ENCODE data around the gene NOPCHAP1. TPM values are rescaled to one million over a fixed set of nuclear protein-coding genes. Genes with fewer than 3 reads are reported as not detected.

The NOPCHAP1 gene
- polyA plus RNA-seq, 1 donor (not counting 4 experiments of a cell fraction or from before 2014, with no cell fraction given): 16.7 TPM

GRCh38 chr12:104939089-104939488 lies 47.0 kb upstream of the NOPCHAP1 start:
- H3K4me3 ChIP-seq (ENCODE audit: control insufficient read depth in 2 of 3, extremely low read depth in 1 of 3, insufficient read depth in 2 of 3, low read depth in 1 of 3, low read length in 3 of 3): no peak overlapping the region
- no peak for DNase-seq (ENCODE audit: low read depth, low spot score)
- no peaks in the 10 kb centered on the region for H3K27me3 ChIP-seq (ENCODE audit: control insufficient read depth, extremely low read depth, insufficient read depth, low read length)
- H3K9me1 ChIP-seq (ENCODE audit: control insufficient read depth, extremely low read depth, insufficient read depth, low read length): no peaks in the 10 kb centered on the region
- H3K4me1 ChIP-seq (ENCODE audit: control insufficient read depth, extremely low read depth, insufficient read depth, low read length): no peaks in the 10 kb centered on the region
- no peak overlapping the region for H3K9ac ChIP-seq (ENCODE audit: control insufficient read depth, extremely low read depth, insufficient read depth, low read length)
- no peaks in the 10 kb centered on the region for H3K36me3 ChIP-seq (ENCODE audit: control insufficient read depth in 2 of 2, extremely low read depth in 1 of 2, insufficient read depth in 2 of 2, low read length in 2 of 2)
- dilution Hi-C loops (cut with MboI; ENCODE audit: extremely low pct_ligation_motif_present, low sequenced_read_pairs): no loop called here
- no peak overlapping the region for H3K4me2 ChIP-seq (ENCODE audit: control insufficient read depth, extremely low read depth, insufficient read depth, low read depth, low read length)
- no peak overlapping the region for H2AFZ ChIP-seq (ENCODE audit: control insufficient read depth, low read length)
- no peaks in the 10 kb centered on the region for H3K79me2 ChIP-seq (ENCODE audit: control insufficient read depth, insufficient read depth, low read length)
- no peak for FAIRE-seq
- H3K27ac ChIP-seq (ENCODE audit: control insufficient read depth, insufficient read depth, low read length): no peak overlapping the region
- no peaks in the 10 kb centered on the region for H4K20me1 ChIP-seq (ENCODE audit: control insufficient read depth, extremely low read depth, insufficient read depth, low read length)
- no peaks in the 10 kb centered on the region for H3K9me3 ChIP-seq (ENCODE audit: control insufficient read depth, low read depth, low read length)
- no peak for TF ChIP-seq CTCF (optimal IDR thresholded peaks at IDR 0.05 in 1 of 3, IDR thresholded peaks at IDR 0.05 in 1 of 3, conservative IDR thresholded peaks at IDR 0.05 in 1 of 3; ENCODE audit: extremely low read depth in 1 of 3, insufficient read depth in 2 of 3, low read length in 3 of 3)
- TF ChIP-seq EZH2 (IDR thresholded peaks at IDR 0.05; ENCODE audit: low read length): no peak

- H2AFZ ChIP-seq (ENCODE audit: control insufficient read depth, low read length): no peak overlapping the region
- H3K9me3 ChIP-seq (ENCODE audit: control insufficient read depth, low read depth, low read length): no peaks in the 10 kb centered on the region
- no peak overlapping the region for H3K4me2 ChIP-seq (ENCODE audit: control insufficient read depth, extremely low read depth, insufficient read depth, low read depth, low read length)
- TF ChIP-seq CTCF (optimal IDR thresholded peaks at IDR 0.05 in 1 of 3, IDR thresholded peaks at IDR 0.05 in 1 of 3, conservative IDR thresholded peaks at IDR 0.05 in 1 of 3; ENCODE audit: extremely low read depth in 1 of 3, insufficient read depth in 2 of 3, low read length in 3 of 3): no peak
- no peak for TF ChIP-seq EZH2 (IDR thresholded peaks at IDR 0.05; ENCODE audit: low read length)
- no peak for DNase-seq (ENCODE audit: low read depth, low spot score)
- H3K4me3 ChIP-seq (ENCODE audit: control insufficient read depth in 2 of 3, extremely low read depth in 1 of 3, insufficient read depth in 2 of 3, low read depth in 1 of 3, low read length in 3 of 3): no peak overlapping the region
- H3K27me3 ChIP-seq (ENCODE audit: control insufficient read depth, extremely low read depth, insufficient read depth, low read length): no peaks in the 10 kb centered on the region
- H3K9me1 ChIP-seq (ENCODE audit: control insufficient read depth, extremely low read depth, insufficient read depth, low read length): no peaks in the 10 kb centered on the region
- no peaks in the 10 kb centered on the region for H3K4me1 ChIP-seq (ENCODE audit: control insufficient read depth, extremely low read depth, insufficient read depth, low read length)
- no peaks in the 10 kb centered on the region for H4K20me1 ChIP-seq (ENCODE audit: control insufficient read depth, extremely low read depth, insufficient read depth, low read length)
- dilution Hi-C loops (cut with MboI; ENCODE audit: extremely low pct_ligation_motif_present, low sequenced_read_pairs): no loop called here
- no peaks in the 10 kb centered on the region for H3K36me3 ChIP-seq (ENCODE audit: control insufficient read depth in 2 of 2, extremely low read depth in 1 of 2, insufficient read depth in 2 of 2, low read length in 2 of 2)
- H3K9ac ChIP-seq (ENCODE audit: control insufficient read depth, extremely low read depth, insufficient read depth, low read length): no peak overlapping the region
- FAIRE-seq: no peak
- H3K79me2 ChIP-seq (ENCODE audit: control insufficient read depth, insufficient read depth, low read length): no peaks in the 10 kb centered on the region
- H3K27ac ChIP-seq (ENCODE audit: control insufficient read depth, insufficient read depth, low read length): no peak overlapping the region
Observed at GRCh38 chr12:104941454-104941853, 44.7 kb upstream of the NOPCHAP1 start.

All from keratinocyte (primary cell).